CD1c-positive myeloid dendritic cell (primary cell): ENCODE data around the gene PARVB.

Experiments used
- DNase-seq: peaks from one replicate; pipeline ENCODE4 v3.0.0-alpha.2; 2016; ENCODE audit errors: extremely low spot score

PARVB gene

DNA sequence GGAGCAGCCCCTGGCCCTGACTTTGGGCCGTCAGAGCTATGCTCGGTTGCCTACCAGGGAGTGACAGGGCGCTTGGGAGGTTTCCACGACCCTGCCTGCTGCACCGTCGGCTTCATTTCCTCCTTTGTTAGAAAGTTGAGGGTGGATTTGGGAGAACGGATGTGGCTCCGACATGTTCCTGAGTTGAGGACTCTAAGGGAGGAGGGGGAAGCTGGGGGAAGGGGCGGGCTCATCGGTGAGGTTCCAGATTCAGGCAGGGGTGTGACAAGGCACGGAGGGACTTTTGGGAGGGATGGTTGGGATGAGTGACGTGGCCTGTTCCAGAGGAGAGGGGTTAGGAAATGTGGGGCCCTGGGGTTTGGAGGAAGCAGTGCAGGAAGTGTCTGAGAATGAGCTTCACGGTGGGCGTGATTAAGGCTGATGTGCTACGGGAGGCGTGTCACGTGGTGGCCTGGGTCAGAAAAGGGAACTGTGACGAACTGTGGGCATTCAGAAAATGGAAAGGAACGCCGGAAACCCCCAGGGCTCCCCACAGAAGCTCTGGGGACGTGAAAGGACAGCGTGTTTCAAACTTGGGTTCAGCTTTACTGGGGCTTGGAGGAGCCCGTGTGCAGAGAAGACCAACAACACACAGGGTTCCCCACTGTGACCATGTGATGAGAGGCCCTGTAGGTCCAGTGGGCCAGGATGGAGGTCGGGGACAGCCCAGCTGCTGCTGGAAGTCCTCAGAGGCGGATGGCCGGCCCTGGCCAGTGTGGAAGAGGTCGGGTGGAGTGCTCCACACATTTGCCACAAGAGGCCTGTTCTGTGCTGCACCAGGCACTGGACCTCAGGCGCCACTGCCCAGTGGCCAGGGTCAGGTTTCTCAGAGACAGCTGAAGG is 2.8 kb downstream of the PARVB start:
- peak; percentile 96 for DNase-seq

DNA sequence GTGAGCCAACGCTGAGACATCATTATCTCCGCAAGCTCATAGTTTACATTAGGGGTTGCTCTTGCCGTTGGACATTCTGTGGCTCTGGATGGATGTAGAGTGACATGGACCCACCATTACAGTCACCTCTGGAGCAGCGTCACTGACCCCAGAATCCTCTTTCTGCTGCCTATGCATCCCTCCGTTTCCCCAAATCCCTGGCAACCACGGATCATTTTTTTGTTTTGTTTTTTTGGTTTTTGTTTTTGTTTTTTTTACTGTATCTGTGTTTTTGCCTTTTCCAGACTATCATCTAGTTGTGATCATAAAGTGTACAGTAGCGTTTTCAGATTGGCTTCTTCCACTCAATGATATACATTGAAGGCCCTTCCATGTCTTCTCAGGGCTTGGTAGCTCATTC is 4.0 kb downstream of the PARVB start:
- no peak for DNase-seq

DNA sequence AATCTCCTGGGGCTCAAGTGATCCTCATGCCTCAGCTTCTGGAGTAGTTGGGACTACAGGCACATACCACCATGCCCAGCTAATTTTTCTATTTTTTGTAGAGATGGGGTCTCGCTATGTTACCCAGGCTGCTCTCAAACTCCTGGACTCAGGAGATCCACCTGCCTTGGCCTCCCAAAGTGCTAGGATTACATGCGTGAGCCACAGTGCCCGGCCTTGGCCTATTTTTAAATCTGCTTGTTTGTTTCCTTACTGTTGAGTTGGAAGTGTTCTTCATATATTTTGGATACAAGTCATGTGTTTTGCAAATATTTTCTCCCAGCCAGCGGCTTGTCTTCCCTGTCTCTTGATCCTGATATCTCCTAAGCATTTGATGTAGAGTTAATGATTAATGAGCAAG is 5.0 kb downstream of the PARVB start:
- DNase-seq: no peak

DNA sequence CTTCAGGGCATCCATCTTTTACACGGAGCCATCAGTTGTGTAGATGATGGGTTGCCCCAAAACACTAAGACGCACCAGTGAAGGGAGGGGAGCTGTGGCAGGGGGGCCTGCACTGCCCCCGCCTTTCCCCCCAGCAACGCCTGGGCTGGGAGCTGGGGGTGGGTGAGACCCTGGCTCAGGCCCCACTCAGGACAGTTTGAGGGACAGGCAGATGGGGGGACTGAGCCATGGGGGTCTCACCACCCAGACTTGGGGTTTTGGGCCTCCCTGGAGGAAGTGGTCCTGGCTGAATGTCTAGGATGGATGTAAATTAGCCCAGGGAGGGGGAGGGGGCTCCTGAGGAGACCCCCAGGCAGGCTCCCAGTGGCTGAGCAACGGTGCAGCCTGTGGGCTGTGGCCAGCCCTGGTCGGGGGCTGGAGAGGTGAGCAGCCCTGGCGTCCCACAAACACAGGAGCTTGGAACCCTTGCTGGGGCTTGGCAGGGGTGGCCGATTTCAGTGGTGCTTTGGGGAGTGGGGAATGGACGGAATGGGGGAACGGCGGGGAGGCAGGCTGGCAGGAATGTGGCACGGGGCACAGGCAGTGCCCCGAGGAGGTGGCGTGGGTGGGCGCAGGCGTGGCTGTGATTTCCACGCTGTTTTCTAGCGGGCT is 6.1 kb downstream of the PARVB start:
- DNase-seq: no peak

DNA sequence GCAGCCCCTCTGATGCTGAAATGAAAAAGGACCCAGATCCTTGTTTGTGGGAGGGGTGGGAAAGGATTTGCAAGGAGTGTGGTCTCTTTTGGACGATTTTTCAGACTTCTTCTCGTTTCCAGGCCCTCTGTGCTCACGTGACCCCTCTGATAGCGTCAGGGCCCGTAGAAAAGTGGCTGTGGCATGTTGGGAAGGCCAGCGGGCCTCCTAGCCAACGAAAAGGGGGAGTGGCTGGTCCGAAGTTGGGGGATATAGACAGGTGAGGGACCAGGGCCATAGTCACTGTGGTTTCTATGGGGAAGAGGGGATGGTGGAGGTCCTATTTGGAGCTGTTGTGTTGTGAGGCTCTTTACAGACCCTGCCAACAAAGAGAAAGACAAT is 6.6 kb downstream of the PARVB start:
- DNase-seq: peak; percentile 19

DNA sequence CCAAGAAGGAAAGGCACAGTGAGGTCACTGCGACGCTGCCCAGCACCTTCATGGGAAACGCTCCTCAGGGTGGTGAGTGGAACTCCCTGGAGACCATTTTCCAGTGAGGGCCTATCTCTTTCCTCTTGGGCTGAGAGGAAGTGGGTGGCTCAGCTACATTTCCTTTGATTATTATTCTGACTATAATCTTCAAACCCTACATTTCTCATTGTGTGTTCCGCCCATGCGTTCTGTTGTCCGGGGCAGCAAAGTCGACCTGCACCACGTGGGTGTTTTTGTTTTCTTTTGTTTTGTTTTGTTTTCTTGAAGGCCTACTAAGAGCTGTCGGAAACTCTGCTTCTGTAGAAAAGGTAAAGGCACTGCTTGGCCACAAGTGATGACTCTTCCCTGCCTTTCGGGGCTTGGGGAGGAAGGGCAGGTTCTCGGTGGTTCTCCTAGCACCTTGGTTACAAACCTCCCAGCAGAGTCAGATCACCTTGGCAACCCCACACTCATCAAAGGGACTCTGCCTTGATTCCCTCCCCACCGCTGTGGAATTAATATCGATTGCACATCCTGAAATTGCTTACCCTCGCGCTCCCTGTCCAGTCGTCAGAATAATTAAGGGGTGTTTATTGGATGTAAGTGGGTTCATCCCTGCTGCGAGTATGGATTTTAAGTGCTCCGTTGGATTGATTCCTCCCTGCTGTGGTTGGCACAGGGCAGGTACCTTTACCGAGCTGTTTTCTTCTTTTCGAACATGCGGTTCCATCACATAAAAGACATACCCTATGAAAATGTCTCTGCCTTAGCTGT is 7.3 kb downstream of the PARVB start:
- DNase-seq: peak; percentile 37

DNA sequence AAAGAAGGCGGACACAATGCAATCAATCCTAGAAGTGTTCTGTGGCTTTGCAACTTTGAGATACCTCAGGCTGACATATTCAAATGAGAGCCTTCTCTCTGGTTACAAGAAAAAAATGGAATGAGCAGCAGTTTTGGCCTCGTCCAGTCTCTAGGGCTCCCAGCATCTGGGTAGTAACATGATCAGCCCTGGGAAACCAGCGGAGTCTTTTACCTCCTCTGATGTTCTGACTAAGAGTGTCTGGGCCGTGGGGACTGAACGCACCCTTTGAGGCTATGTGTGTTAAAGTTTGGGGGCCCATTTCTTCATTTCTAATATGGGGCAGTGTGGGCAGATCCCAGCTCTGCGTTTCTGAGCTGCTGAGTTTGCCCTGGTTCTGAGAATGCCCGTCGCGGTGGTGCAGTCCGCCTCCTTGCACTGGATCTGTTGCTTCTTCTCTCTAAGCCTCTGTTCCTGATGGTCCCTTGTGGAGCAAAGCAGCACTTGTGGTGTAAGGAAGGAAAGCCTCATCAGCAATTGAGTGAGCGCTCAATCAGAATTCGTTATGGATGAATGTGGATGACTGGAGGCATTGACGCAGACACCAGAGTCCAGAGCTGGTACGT is 8.1 kb downstream of the PARVB start:
- DNase-seq: no peak

DNA sequence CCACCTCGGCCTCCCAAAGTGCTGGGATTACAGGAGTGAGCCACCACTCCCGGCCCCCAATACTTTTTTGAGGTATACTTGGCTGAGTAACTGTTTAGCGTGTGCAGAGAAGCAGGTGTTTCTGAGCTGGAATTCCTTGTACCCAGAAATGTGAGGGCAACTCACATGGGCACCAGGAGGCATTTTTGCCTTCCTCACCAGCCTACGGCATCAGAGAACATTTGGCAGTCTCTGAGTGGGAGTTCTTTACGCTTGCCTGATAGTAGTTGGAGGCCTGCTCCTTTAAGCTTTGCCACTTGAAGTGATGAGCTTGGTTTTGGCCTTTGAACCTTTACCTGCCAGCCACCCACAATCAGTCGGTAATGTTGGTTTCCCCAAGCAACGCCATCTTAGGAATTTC is 9.2 kb downstream of the PARVB start:
- no peak for DNase-seq

DNA sequence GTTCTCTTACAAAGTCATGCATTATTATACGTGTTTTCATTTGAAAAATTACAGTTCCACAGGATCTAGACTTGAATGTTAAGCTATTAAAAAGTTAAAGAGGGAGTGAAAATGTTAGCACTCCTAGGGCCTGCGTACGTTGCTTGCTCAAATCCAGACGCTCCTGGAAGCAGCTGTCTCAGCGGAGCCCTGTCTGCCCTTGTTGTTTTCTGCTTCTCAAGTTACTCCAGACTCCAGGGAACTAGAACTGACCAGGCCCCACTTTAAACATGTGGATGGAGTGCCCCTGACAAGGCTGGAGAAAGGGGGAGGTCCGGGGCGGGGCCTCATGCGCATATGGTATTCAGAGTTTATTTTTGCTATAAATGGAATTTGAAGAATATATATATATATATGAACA is 9.6 kb downstream of the PARVB start:
- DNase-seq: no peak

DNA sequence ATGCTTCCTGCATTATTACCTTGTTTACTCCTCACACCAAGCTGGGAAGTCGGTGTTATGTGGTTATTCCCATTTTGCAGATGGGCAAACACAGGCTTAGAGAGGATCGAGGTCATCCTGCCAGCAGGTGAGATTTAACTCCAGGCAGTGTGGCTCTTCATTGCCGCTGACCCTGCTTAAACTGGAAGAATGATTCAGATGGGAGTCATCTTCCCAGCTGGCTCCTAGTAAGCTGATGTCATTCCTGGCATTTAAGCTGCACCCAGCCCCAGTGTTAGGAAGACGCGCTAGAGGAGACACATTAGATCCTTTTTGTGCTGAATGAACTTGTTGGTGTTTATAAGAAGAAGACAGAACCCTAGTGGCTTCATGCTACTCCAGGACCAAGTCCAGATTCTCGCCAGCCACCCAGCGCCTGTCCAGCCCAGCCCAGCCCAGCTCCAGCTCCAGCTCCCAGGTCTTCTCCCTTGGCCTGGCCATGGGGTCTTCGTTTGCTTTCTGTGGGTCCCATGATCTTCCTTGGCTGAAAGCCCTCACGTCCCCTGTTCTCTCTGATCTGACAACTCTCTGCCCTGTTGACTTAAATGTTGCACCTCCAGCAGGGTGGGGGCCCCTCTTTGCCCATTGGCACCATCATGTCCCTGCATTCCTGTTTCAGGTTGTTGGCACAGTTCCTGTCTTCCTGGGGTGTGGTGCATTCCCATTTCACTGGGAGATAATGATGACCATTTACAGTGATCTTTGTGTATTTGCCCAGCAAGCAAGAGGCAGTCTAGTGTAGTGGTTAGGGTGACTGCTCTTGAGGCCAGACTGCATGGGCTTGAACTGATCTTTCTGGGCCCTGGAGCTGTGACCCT is 13.6 kb downstream of the PARVB start:
- peak; percentile 34 for DNase-seq

DNA sequence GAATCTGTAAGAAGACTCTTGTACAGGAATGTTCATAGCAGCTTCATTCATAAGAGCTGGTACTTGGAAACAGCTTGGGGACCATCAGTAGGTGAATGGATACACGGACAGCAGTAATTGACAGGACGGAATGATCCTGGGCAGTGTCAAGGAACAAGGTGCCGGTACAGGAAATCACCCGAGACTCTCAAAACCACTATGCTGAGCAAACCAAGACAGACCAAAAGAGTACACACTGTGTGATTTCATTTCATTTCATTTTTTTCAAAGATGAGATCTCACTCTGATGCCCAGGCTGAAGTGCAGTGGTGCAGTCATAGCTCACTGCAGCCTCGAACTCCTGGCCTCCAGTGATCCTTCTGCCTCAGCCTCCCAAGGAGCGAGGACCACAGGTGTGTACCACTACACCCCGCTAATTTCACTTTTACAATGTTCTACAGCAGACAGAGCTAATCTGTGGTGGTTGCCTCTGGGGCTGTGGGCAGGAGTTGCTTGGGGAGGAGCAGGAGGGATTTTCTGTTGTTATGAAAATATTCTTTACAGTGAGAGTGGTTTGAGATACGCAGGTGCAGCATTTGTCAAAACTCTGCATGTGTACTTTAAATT is 15.6 kb downstream of the PARVB start:
- DNase-seq: no peak

DNA sequence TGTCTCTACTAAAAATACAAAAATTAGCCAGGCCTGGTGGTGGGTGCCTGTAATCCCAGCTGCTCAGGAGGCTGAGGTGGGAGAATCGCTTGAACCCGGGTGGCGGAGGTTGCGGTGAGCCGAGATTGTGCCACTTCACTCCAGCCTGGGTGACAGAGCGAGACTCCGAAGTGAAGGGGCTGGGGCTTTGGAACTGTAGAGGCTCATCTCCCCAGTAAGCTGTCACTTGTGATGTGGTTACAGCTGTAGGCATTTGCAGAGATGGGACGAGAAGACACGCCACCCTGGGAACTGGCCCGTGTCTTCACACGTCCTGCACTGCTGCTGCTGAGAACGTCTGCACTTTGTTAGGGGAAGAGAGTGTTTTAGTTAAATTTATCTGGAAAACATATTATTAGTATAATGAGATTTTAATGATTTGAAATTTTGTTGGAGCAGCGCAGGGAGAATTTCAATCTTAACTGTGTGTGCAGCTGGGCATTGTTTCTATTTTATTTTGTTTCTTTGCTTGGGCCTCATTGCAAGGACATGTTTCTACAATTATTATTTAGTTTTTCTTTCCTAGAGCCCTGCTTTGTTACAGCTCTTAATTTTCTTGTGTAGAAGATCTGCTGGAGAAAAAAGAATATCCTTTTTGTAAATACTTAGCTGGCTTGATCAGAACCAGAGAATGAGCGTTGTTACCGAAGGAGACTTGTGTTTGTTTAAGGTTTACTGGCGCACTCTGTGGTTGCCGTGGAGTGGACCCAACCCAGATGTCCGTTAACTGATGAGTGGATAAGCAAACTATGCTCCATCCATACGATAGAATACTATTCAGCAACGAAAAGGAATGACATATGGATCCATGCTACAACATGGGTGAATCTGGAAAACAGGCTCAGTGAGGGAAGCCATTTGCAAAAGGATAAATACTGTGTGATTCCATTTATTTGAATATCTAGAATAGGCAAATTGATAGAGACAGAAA is 18.4 kb downstream of the PARVB start:
- no peak for DNase-seq

DNA sequence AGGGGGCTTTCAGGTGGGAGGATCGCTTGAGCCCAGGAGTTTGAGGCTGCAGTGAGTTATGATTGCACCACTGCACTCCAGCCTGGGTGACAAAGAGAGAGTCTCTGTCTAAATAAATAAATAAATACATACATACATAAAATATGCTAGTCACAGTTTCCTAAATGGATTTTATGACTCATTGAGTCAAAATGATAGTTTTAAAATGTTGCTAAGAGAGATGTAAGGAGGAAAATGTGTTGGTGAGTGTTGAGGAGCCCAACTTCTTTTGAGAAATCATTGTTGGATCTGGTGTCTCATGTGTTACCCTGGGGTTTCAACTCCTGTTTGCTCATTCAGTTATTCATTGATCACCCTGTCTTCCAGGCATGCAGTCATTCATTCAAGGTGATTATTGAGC is 21.0 kb downstream of the PARVB start:
- DNase-seq: no peak

DNA sequence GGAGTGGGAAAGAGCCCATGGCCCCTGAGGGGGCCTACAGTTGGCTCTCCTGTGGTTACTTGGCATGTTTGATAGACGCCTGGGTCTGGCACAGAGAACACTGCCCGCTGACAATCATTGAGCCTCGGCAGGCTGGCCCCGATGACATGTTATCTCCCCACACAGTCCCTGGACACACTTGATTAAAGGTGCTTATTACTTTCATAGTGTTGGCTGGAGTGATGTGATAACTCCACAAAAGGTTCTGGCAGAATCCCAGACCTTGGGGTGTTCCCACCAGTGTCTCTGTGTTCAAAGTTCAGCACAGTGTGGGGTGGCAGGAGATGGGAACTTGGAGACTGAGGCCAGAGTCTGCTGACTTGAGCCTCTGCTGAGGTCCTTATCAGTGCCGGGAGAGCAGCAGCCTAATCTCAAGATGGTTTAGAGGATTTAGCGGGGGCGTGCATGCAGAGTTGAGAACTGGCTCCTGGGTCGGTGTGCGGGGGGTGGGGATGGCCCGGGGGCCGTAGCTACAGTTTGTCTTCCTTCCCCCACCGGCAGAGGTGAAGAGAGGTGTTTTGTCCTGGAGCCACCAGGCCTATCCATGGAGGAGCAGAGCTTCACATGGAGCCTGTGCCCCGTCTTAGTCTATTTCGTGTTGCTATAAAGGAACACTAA is 22.5 kb downstream of the PARVB start:
- no peak for DNase-seq

DNA sequence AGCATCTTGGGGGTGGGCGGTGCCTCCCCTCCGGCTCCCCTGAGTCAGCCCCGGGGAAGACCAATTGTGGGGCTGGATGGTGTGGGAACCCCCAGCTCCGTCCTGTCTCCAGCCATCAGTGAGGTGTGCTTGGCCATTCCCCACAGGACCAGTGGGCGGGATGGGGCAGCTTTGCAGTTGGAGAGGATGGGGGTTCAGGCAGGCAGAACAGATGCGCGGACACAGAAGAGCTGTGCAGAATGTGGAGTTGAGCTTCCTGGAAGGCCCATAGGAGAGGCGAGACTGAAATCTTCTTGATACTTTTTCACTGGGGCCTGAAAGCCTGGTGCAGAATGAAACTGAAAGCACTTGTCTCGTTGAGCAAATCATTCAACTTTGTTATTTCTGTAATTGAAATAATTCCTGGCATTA is 23.8 kb downstream of the PARVB start:
- no peak for DNase-seq

DNA sequence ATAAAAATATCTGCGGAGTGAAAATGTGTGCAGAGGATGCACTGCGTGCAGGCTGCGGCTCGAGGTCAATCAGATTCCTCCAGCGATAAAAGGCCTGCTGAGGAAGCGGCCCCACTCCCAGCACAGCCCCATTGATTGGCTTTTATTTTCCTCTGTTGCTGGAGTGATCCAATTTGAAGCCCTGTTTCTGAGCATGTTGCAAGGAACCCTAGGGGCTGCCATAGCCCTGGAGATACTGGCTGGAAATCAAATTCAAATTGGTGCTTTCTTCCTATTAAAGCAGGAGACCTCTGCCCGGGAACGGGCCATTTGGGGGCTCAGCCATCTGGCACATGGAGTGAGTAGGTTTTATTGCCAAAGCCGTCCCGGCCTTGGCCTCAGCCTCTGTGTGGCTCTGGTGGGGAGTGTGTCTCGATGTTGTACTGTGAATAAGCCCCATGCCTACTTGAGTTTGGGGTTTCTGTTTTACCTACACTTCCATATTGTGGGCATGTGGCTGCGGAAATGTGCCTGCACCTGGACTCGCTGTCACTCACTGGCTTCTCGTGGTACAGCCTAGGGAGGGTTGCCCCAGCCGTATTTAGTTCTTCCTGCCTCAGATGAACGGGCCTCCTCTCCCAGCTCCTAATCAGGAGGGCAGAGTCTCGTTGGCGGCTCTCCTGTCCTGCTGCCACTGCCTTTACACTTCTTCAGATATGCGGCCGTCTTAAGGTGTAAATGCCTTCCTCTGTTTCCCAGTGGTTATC is 25.6 kb downstream of the PARVB start:
- DNase-seq: no peak

DNA sequence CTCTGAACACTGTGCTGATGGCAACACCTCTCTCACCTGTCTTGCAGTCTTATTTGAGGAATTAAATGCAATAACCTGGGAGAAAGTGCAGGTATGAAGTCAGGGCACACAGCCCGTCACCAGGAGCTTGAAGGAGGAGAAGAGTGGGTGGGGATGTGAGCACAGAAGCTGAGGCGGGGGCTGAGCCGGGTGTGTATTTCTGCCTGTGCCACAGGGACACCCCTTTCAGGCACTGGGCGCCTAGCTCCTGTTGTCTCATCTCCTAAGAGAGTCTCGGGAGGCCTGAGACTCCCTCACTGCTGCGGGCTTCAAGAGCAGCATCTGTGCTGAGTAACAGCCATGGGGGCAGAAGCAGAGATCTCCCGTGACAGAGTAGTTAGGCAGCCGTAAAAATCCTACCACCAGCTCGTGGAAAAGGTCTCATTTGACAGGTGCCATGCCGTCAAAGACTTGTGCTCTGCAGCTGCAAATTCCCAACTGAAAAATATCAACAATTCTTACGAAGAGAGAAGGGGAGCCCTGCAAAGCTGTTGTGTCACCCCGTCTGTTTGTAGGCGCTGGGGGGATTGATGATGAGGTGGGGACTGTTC is 26.8 kb downstream of the PARVB start:
- DNase-seq: no peak

DNA sequence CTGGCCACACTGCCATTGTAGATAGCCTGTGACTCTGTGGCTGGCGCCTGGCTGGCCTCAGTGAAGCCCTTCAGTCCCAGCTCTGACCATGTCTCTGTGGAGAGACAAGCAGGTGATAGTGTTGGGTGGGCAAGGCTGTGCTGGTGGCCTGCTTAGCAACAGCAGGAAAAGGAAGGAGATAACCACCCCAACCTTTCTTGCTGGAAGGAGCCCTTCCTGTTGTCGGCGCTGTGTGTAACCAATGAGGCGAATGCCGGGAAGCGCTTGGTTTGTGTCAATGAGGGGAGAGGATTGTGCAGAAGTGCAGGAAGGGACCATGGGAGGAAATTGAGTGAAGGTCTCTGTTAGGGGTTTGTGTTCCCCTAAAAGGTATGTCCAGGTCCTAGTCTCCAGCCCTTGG is 27.3 kb downstream of the PARVB start:
- no peak for DNase-seq
